ENCODE results near the gene SLC35E1.

SLC35E1 gene

GRCh38 chr19:16579381-16579780 lies 7.2 kb upstream of the SLC35E1 start:
- Histone ChIP-seq H3K4me1 (ENCODE audit: control insufficient read depth in 1 of 2, insufficient read depth in 1 of 2, low read depth in 1 of 2, low read length in 1 of 2) (peaks cover 14 to 16% of the 10 kb centered on the region in 2 experiments), H3K36me3 (peaks cover 54% of the 10 kb centered on the region), H3K9me3 (no peaks in the 10 kb centered on the region), H3K4me3 (ENCODE audit: low read depth in 1 of 2, low read length in 1 of 2) (no peak overlapping the region), H3K27me3 (no peaks in the 10 kb centered on the region), H3K27ac (no peak overlapping the region)
- TF ChIP-seq CTCF (IDR thresholded peaks at IDR 0.05), result no peak

GRCh38 chr19:16577531-16577985 lies 5.3 kb upstream of the SLC35E1 start:
- Histone ChIP-seq H3K9me3 (no peaks in the 10 kb centered on the region), H3K4me3 (ENCODE audit: low read depth in 1 of 2, low read length in 1 of 2) (no peak overlapping the region), H3K4me1 (ENCODE audit: control insufficient read depth in 1 of 2, insufficient read depth in 1 of 2, low read depth in 1 of 2, low read length in 1 of 2) (peaks cover 20% of the 10 kb centered on the region in 2 experiments), H3K36me3 (peaks cover 59% of the 10 kb centered on the region), H3K27ac (no peak overlapping the region), H3K27me3 (no peaks in the 10 kb centered on the region)
- no peak for TF ChIP-seq CTCF (IDR thresholded peaks at IDR 0.05)

GRCh38 chr19:16576690-16577530 lies 4.7 kb upstream of the SLC35E1 start:
- no peaks in the 10 kb centered on the region for H3K27me3 ChIP-seq
- no peak overlapping the region for H3K4me3 ChIP-seq (ENCODE audit: low read depth in 1 of 2, low read length in 1 of 2)
- peaks cover 21% of the 10 kb centered on the region in 2 experiments for H3K4me1 ChIP-seq (ENCODE audit: control insufficient read depth in 1 of 2, insufficient read depth in 1 of 2, low read depth in 1 of 2, low read length in 1 of 2)
- H3K36me3 ChIP-seq, result peaks cover 56% of the 10 kb centered on the region
- TF ChIP-seq CTCF (IDR thresholded peaks at IDR 0.05), result no peak
- H3K9me3 ChIP-seq, result no peaks in the 10 kb centered on the region
- no peak overlapping the region for H3K27ac ChIP-seq

GRCh38 chr19:16575861-16576689 lies 3.9 kb upstream of the SLC35E1 start:
- Histone ChIP-seq H3K9me3 (no peaks in the 10 kb centered on the region), H3K27ac (no peak overlapping the region), H3K36me3 (peaks cover 48% of the 10 kb centered on the region), H3K4me3 (ENCODE audit: low read depth in 1 of 2, low read length in 1 of 2) (no peak overlapping the region), H3K27me3 (no peaks in the 10 kb centered on the region), H3K4me1 (ENCODE audit: control insufficient read depth in 1 of 2, insufficient read depth in 1 of 2, low read depth in 1 of 2, low read length in 1 of 2) (peaks cover 29% of the 10 kb centered on the region in 2 experiments)
- TF ChIP-seq CTCF (IDR thresholded peaks at IDR 0.05), result no peak

GRCh38 chr19:16575282-16575681 lies 3.1 kb upstream of the SLC35E1 start:
- TF ChIP-seq CTCF (IDR thresholded peaks at IDR 0.05), result no peak
- Histone ChIP-seq H3K27ac (no peak overlapping the region), H3K9me3 (no peaks in the 10 kb centered on the region), H3K36me3 (peaks cover 52% of the 10 kb centered on the region), H3K4me3 (ENCODE audit: low read depth in 1 of 2, low read length in 1 of 2) (no peak overlapping the region), H3K4me1 (ENCODE audit: control insufficient read depth in 1 of 2, insufficient read depth in 1 of 2, low read depth in 1 of 2, low read length in 1 of 2) (peaks cover 32 to 37% of the 10 kb centered on the region in 2 experiments), H3K27me3 (no peaks in the 10 kb centered on the region)
